Stimulated activated naive CD4-positive, alpha-beta T cell treated with Interleukin-2 at 50 U/mL for 16 hours (primary cell): ENCODE data around the gene TGM4.

Source experiments
- DNase-seq: peaks from one replicate; lab custom pipeline; 2025; lab: John Stamatoyannopoulos, UW

Gene TGM4

GRCh38 chr3:44880284-44880683 lies 5.9 kb downstream of the TGM4 start:
- DNase-seq = no peak

- no peak for DNase-seq
Measured at GRCh38 chr3:44883213-44883955, 9.0 kb downstream of the TGM4 start.

GRCh38 chr3:44883999-44884431 lies 9.6 kb downstream of the TGM4 start:
- DNase-seq = no peak

GRCh38 chr3:44885618-44886017 lies 11.2 kb downstream of the TGM4 start:
- DNase-seq = no peak

GRCh38 chr3:44886561-44886960 lies 12.2 kb downstream of the TGM4 start:
- DNase-seq = no peak

GRCh38 chr3:44887101-44887500 lies 12.7 kb downstream of the TGM4 start:
- DNase-seq = no peak

GRCh38 chr3:44890258-44890657 lies 15.8 kb downstream of the TGM4 start:
- no peak for DNase-seq

GRCh38 chr3:44890852-44891251 lies 16.4 kb downstream of the TGM4 start:
- DNase-seq = no peak

GRCh38 chr3:44892689-44893088 lies 18.3 kb downstream of the TGM4 start:
- no peak for DNase-seq

GRCh38 chr3:44893097-44893496 lies 18.7 kb downstream of the TGM4 start:
- DNase-seq = no peak

GRCh38 chr3:44894485-44894884 lies 20.1 kb downstream of the TGM4 start:
- no peak for DNase-seq

GRCh38 chr3:44896440-44896839 lies 22.0 kb downstream of the TGM4 start:
- no peak for DNase-seq

- DNase-seq = no peak
Measured at GRCh38 chr3:44899683-44900367, 25.4 kb downstream of the TGM4 start.

- DNase-seq = no peak
Measured at GRCh38 chr3:44902628-44903027, 28.2 kb downstream of the TGM4 start.

- no peak for DNase-seq
Measured at GRCh38 chr3:44903314-44903713, 28.9 kb downstream of the TGM4 start.

- DNase-seq = no peak
Measured at GRCh38 chr3:44903751-44904150, 29.3 kb downstream of the TGM4 start.

GRCh38 chr3:44905446-44906157 lies 31.2 kb downstream of the TGM4 start:
- DNase-seq = no peak

- no peak for DNase-seq
Measured at GRCh38 chr3:44906997-44907396, 32.6 kb downstream of the TGM4 start.

- no peak for DNase-seq
Measured at GRCh38 chr3:44907612-44908011, 33.2 kb downstream of the TGM4 start.

GRCh38 chr3:44909063-44909462 lies 34.7 kb downstream of the TGM4 start:
- DNase-seq = no peak

- no peak for DNase-seq
Measured at GRCh38 chr3:44910693-44911092, 36.3 kb downstream of the TGM4 start.

- DNase-seq = peak; percentile 36
Measured at GRCh38 chr3:44913868-44914468, 39.6 kb downstream of the TGM4 start.

- DNase-seq = no peak
Measured at GRCh38 chr3:44914936-44915335, 40.5 kb downstream of the TGM4 start.
